Large intestine (tissue), 3 donors: ENCODE data around the gene SLC25A30. TPM values are rescaled to one million over a fixed set of nuclear protein-coding genes. Genes with fewer than 3 reads are reported as not detected.
"Not testable (repeated sequence)": the region's sequence is repeated elsewhere in the genome, so short reads cannot be mapped to it uniquely, and the experiment has no call there.

Experiments
- DNase-seq, 2 donors: peaks; one replicate each; pipeline versions ENCODE4 v3.0.0 to v3.0.0-alpha.2; 2013
- H3K27ac ChIP-seq: one replicate; pipeline ENCODE4 v1.5.1; 2013; ENCODE audit warnings: low read length
- H3K27me3 ChIP-seq: 2 replicates; pipeline ENCODE4 v1.6.1; 2013; ENCODE audit warnings: low read length; ENCODE audit not compliant: control insufficient read depth, insufficient read depth
- H3K36me3 ChIP-seq: 2 replicates; pipeline ENCODE4 v1.6.1; 2013; ENCODE audit warnings: low read length; ENCODE audit not compliant: control insufficient read depth, insufficient read depth
- H3K4me1 ChIP-seq: one replicate; pipeline ENCODE4 v1.6.1; 2013; ENCODE audit warnings: low read length; ENCODE audit not compliant: control insufficient read depth, insufficient read depth
- H3K4me3 ChIP-seq: one replicate; pipeline ENCODE4 v1.5.1; 2013; ENCODE audit warnings: low read length
- H3K9me3 ChIP-seq: one replicate; pipeline ENCODE4 v1.6.1; 2013; ENCODE audit warnings: mild to moderate bottlenecking, low read depth, low read length, moderate library complexity; ENCODE audit not compliant: control insufficient read depth
- WGBS: methylation state at CpG from one replicate; pipeline ENCODE4 v1.1.5; 2013; ENCODE audit warnings: low lambda C conversion rate; ENCODE audit not compliant: insufficient coverage; 5-methylcytosine and 5-hydroxymethylcytosine counted together
- polyA plus RNA-seq: library from polyadenylated mRNA; unstranded; fragments of 120-200 nt; gene quantifications from one replicate; pipeline ENCODE4 v1.2.1, GENCODE V29; 2013

The SLC25A30 gene
- polyA plus RNA-seq, 1 donor: 5.3 TPM

DNA sequence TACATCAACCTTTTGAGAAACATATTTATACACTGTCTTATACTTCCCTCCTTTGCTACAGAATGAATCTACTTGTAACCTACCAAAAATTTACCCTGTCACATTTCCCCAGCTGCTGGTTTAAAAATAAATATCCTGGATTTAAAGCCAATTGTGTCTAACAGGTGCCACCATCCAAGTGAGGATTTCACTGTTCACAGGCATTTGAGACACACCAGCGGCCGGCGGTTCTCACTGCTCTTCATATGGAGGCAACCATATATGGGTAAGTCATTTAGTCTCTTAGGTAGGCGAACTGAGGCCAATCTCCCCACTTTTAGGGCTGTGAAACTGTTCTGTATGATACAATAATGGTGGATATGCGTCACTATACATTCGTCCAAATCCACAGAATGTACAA lies 26.2 kb downstream of the SLC25A30 start:
- H3K27ac ChIP-seq: no peak overlapping the region
- H3K27me3 ChIP-seq: no peaks in the 10 kb centered on the region
- no CpG with 5 or more reads among the region's 6 CpGs for WGBS
- no peaks in the 10 kb centered on the region for H3K9me3 ChIP-seq
- no peak for DNase-seq
- H3K4me1 ChIP-seq: no peaks in the 10 kb centered on the region
- no peak overlapping the region for H3K4me3 ChIP-seq
- H3K36me3 ChIP-seq: peaks cover 8% of the 10 kb centered on the region

- not testable (repeated sequence) for DNase-seq, H3K9me3 ChIP-seq, H3K27ac ChIP-seq, H3K4me3 ChIP-seq, H3K4me1 ChIP-seq, H3K27me3 ChIP-seq
- peaks cover 10% of the 10 kb centered on the region for H3K36me3 ChIP-seq
- no CpG with 5 or more reads among the region's 37 CpGs for WGBS
Measured at GRCh38 chr13:45391128-45391527, 27.0 kb downstream of the SLC25A30 start.

DNA sequence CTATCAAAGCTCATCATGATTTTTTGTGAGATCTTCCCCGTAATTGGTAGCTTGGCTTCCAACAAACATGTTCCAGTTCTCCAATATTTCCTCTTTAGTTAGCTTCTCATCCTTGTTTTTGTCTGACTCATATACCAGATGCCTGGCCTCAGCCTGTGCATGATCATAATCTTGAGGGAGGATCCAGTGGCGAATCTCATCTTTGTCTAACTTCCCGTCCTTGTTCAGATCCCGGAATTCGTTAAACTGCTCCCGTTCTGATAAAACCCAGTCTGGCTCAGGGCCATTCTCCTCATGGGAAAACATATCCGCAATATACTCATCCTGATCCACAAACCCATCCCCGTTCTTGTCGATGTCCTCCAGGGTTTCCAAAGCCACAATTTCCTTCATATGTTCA lies 27.8 kb downstream of the SLC25A30 start:
- not testable (repeated sequence) for DNase-seq, H3K9me3 ChIP-seq, H3K36me3 ChIP-seq, H3K4me1 ChIP-seq, H3K4me3 ChIP-seq, H3K27ac ChIP-seq, H3K27me3 ChIP-seq
- no CpG with 5 or more reads among the region's 9 CpGs for WGBS

DNA sequence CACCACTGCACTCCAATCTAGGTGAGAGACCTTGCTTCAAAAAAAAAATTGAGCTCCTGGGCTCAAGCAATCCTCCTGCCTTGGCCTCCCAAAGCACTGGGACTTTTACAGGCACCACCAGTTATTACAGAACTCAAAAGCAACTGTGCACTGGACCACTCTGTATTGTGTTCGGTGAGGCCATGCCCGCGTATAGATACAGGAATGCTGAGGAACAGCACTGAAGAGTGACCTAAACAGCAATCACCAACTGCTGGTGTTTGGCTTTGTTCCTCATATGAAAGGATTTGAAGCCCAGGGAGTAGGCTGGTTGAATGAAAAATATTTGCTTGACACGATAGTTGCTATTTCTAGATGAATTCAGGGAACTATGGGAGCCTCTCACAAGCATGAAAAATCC lies 29.5 kb downstream of the SLC25A30 start:
- no peaks in the 10 kb centered on the region for H3K27me3 ChIP-seq
- no CpG with 5 or more reads among the region's 4 CpGs for WGBS
- H3K4me3 ChIP-seq: no peak overlapping the region
- H3K27ac ChIP-seq: no peak overlapping the region
- H3K9me3 ChIP-seq: no peaks in the 10 kb centered on the region
- no peak for DNase-seq
- peaks cover 17% of the 10 kb centered on the region for H3K36me3 ChIP-seq
- no peaks in the 10 kb centered on the region for H3K4me1 ChIP-seq

DNA sequence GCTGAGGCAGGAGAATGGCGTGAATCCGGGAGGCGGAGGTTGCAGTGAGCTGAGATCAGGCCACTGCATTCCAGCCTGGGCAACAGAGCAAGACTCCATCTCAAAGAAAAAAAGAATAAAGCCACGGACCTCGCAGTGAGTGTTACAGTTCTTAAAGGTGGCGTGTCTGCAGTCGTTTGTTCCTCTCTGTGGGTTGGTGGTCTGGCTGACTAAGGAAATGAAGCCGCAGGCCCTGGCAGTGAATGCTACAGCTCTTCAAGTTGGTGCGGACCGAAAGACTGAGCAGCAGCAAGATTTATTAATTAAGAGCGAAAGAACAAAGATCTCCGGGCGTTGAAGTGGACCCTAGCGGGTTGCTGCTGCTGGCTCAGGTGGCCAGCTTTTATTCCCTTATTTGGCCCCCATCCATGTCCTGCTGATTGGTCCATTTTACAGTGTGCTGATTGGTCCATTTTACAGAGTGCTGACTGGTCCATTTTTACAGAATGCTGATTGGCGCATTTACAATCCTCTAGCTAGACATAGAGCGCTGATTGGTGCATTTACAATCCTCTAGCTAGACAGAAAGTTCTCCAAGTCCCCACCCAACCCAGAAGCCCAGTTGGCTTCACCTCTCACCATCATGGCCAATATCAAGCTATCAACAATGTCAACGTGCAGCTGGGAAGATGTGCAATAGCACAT lies 31.1 kb downstream of the SLC25A30 start:
- not testable (repeated sequence) for H3K9me3 ChIP-seq, H3K4me3 ChIP-seq, DNase-seq, H3K27ac ChIP-seq, H3K4me1 ChIP-seq, H3K27me3 ChIP-seq
- WGBS: 100% methylated on average over 1 of the region's 17 CpGs
- H3K36me3 ChIP-seq: peaks cover 18% of the 10 kb centered on the region

DNA sequence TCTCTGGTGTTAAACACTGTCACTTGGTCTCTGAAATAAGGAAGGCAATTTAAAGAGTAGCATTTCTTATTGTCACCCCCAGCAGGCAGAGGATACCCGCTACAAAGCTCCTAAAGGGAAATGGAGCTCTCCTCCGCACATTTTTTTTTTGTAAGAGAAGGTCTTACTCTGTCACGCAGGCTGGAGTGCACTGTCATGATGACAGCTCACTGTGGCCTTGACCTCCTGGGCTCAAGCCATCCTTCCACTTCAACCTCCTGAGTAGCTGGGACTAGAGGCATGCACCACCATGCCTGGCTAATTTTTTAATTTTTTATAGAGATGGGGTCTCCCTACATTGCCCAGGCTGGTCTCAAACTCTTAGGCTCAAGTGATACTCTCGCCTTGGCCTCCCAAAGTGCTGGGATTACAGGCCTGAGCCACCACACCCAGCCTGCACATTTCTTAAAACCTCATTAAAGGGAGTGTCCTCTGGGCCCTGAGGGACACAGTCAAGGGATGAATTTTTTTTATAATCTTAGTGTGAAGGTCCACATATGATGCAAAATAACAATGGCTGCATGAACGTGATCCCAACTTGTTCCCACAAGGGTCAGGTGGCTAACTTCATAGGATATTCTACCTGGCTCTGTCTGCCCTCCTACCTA lies 32.1 kb downstream of the SLC25A30 start:
- Histone ChIP-seq H3K27ac (no peak overlapping the region), H3K4me3 (no peak overlapping the region), H3K9me3 (no peaks in the 10 kb centered on the region), H3K27me3 (no peaks in the 10 kb centered on the region), H3K4me1 (peaks cover 3% of the 10 kb centered on the region), H3K36me3 (peaks cover 21% of the 10 kb centered on the region)
- WGBS: no CpG with 5 or more reads among the region's 5 CpGs
- DNase-seq: no peak

- WGBS: no CpG with 5 or more reads among the region's 5 CpGs
- no peak for DNase-seq
- H3K4me1 ChIP-seq: peaks cover 3% of the 10 kb centered on the region
- H3K9me3 ChIP-seq: no peaks in the 10 kb centered on the region
- no peaks in the 10 kb centered on the region for H3K27me3 ChIP-seq
- H3K4me3 ChIP-seq: no peak overlapping the region
- no peak overlapping the region for H3K27ac ChIP-seq
- H3K36me3 ChIP-seq: peaks cover 21% of the 10 kb centered on the region
Measured at GRCh38 chr13:45385320-45385719, 32.9 kb downstream of the SLC25A30 start.

- H3K4me3 ChIP-seq: no peak overlapping the region
- H3K9me3 ChIP-seq: no peaks in the 10 kb centered on the region
- peaks cover 3% of the 10 kb centered on the region for H3K4me1 ChIP-seq
- no peak overlapping the region for H3K27ac ChIP-seq
- peaks cover 21% of the 10 kb centered on the region for H3K36me3 ChIP-seq
- 80% methylated on average over 1 of the region's 4 CpGs for WGBS
- H3K27me3 ChIP-seq: no peaks in the 10 kb centered on the region
- DNase-seq: no peak
Measured at GRCh38 chr13:45384474-45385174, 33.5 kb downstream of the SLC25A30 start.

DNA sequence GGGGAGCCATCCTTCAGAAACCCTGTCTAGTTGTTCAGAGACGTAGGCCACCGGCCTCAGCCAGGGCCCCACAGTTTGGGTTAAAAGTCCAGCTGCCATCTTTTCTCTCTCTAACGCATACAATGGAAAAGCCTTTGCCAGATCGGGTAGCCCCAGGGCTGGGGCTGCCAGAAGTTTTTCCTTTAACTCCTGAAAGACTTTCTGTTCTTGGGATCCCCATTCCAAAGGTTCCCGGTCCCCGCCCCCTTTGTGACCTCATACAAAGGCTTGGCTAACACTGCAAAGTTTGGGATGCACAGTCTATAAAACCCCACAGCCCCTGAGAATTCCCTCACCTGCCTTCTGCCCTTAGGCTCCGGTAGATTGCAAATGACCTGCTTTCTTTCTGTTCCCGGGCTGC lies 35.4 kb downstream of the SLC25A30 start:
- not testable (repeated sequence) for H3K4me1 ChIP-seq, H3K4me3 ChIP-seq, H3K27ac ChIP-seq, DNase-seq, H3K9me3 ChIP-seq, H3K27me3 ChIP-seq
- peaks cover 19% of the 10 kb centered on the region for H3K36me3 ChIP-seq
- no CpG with 5 or more reads among the region's 8 CpGs for WGBS

GRCh38 chr13:45381196-45381595 lies 37.0 kb downstream of the SLC25A30 start:
- H3K36me3 ChIP-seq: peaks cover 15% of the 10 kb centered on the region
- WGBS: no CpG with 5 or more reads among the region's 12 CpGs
- no peaks in the 10 kb centered on the region for H3K27me3 ChIP-seq
- DNase-seq: no peak
- no peak overlapping the region for H3K4me3 ChIP-seq
- peaks cover 3% of the 10 kb centered on the region for H3K4me1 ChIP-seq
- peaks cover 3% of the 10 kb centered on the region for H3K9me3 ChIP-seq
- no peak overlapping the region for H3K27ac ChIP-seq
